Effector CD8-positive, alpha-beta T cell (primary cell): ENCODE data around the gene PRM2.

ENCODE experiments used
- DNase-seq: peaks from one replicate; lab custom pipeline; 2025; lab: John Stamatoyannopoulos, UW

PRM2 gene

GRCh38 chr16:11225677-11226549, 50.4 kb downstream of the PRM2 start:
- no peak for DNase-seq
